ENCODE measurements around the gene POU3F2. TPM values are rescaled to one million over a fixed set of nuclear protein-coding genes. Genes with fewer than 3 reads are reported as not detected.

POU3F2 gene
- total and polyA plus RNA-seq, 3 donors from 2014 or later, result 0.31 to 0.32 (median 0.31) TPM

GRCh38 chr6:98797217-98797994, 37.0 kb upstream of the POU3F2 start:
- no peaks in the 10 kb centered on the region for H3K9me3 ChIP-seq
- DNase-seq, result no peak
- H3K36me3 ChIP-seq (ENCODE audit: low read depth, missing control alignments), result no peaks in the 10 kb centered on the region
- no peak for TF ChIP-seq CTCF (IDR thresholded peaks at IDR 0.05)
- no peak for TF ChIP-seq POLR2A (IDR thresholded peaks at IDR 0.05)
- H3K4me3 ChIP-seq, result no peak overlapping the region
- H3K27ac ChIP-seq, result no peak overlapping the region
- 57 to 61% methylated on average over 6 of the region's 6 CpGs for WGBS, 2 donors
- H3K27me3 ChIP-seq, result no peaks in the 10 kb centered on the region
- H3K4me1 ChIP-seq, result no peaks in the 10 kb centered on the region
- intact Hi-C loops (cut with DNase I; ENCODE audit: low total_unique reads), result no loop called here

GRCh38 chr6:98800866-98801265, 33.5 kb upstream of the POU3F2 start:
- no peak for TF ChIP-seq CTCF (IDR thresholded peaks at IDR 0.05)
- TF ChIP-seq POLR2A (IDR thresholded peaks at IDR 0.05), result no peak
- H3K27me3 ChIP-seq, result no peaks in the 10 kb centered on the region
- no peaks in the 10 kb centered on the region for H3K36me3 ChIP-seq (ENCODE audit: low read depth, missing control alignments)
- 83 to 84% methylated on average over 3 of the region's 3 CpGs for WGBS, 2 donors
- no peaks in the 10 kb centered on the region for H3K9me3 ChIP-seq
- intact Hi-C loops (cut with DNase I; ENCODE audit: low total_unique reads), result no loop called here
- no peak for DNase-seq
- no peak overlapping the region for H3K27ac ChIP-seq
- no peak overlapping the region for H3K4me3 ChIP-seq
- no peaks in the 10 kb centered on the region for H3K4me1 ChIP-seq

- no peaks in the 10 kb centered on the region for H3K36me3 ChIP-seq (ENCODE audit: low read depth, missing control alignments)
- no peak overlapping the region for H3K27ac ChIP-seq
- 86 to 88% methylated on average over 4 of the region's 4 CpGs for WGBS, 2 donors
- H3K4me3 ChIP-seq, result no peak overlapping the region
- TF ChIP-seq POLR2A (IDR thresholded peaks at IDR 0.05) (no peak), CTCF (IDR thresholded peaks at IDR 0.05) (no peak)
- DNase-seq, result no peak
- no peaks in the 10 kb centered on the region for H3K27me3 ChIP-seq
- H3K4me1 ChIP-seq, result no peaks in the 10 kb centered on the region
- no peaks in the 10 kb centered on the region for H3K9me3 ChIP-seq
- intact Hi-C loops (cut with DNase I; ENCODE audit: low total_unique reads), result no loop called here
Measured at GRCh38 chr6:98808541-98809210, 25.7 kb upstream of the POU3F2 start.

GRCh38 chr6:98812220-98812619, 22.2 kb upstream of the POU3F2 start:
- intact Hi-C loops (cut with DNase I; ENCODE audit: low total_unique reads), result no loop called here
- no peaks in the 10 kb centered on the region for H3K9me3 ChIP-seq
- no peak for DNase-seq
- no peak overlapping the region for H3K27ac ChIP-seq
- no peaks in the 10 kb centered on the region for H3K4me1 ChIP-seq
- H3K27me3 ChIP-seq, result no peaks in the 10 kb centered on the region
- TF ChIP-seq CTCF (IDR thresholded peaks at IDR 0.05) (no peak), POLR2A (IDR thresholded peaks at IDR 0.05) (no peak)
- H3K36me3 ChIP-seq (ENCODE audit: low read depth, missing control alignments), result no peaks in the 10 kb centered on the region
- 92 to 96% methylated on average over 4 of the region's 4 CpGs for WGBS, 2 donors
- H3K4me3 ChIP-seq, result no peak overlapping the region
